Measurements from ENCODE around the gene ZNF382.

DNA sequence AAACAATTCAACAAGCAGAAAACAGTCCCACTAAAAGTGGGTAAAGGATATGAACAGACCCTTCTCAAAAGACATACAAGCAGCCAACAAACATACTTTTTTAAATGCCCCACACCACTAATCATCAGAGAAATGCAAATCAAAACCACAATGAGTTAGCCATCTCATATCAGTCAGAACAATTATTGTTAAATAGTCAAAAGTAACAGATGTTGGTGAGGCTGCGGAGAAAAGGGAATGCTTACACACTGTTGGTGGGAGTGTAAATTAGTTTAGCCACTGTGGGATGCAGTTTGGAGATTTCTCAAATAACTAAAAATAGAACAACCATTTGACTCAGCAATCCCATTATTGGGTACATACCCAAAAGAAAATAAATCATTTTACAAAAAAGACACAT, 40.7 kb upstream of the ZNF382 start:
- TF ChIP-seq CTCF (IDR thresholded peaks at IDR 0.05) (no peak), POLR2A (IDR thresholded peaks at IDR 0.05) (no peak)
